ENCODE results near the gene LMO3.

GRCh38 chr12:16622338-16622737 lies 16.4 kb upstream of the LMO3 start:
- no peak for TF ChIP-seq CTCF (IDR thresholded peaks at IDR 0.05; ENCODE audit: insufficient read depth, low read depth, low read length)
- no peak for TF ChIP-seq EZH2 (IDR thresholded peaks at IDR 0.05; ENCODE audit: insufficient read depth, low read length)

Data from astrocyte (in vitro differentiated cells and primary cell).